GM12878 (cell line): ENCODE results near the gene SLC11A1. TPM values are rescaled to one million over a fixed set of nuclear protein-coding genes. Genes with fewer than 3 reads are reported as not detected.

ENCODE experiments used
- ATAC-seq: fragments of 200-7000 bp; cut with Tn5 transposase; 3 replicates; pipeline ENCODE4 v1.9.1; 2020; ENCODE audit warnings: mild to moderate bottlenecking, moderate library complexity
- BruUV-seq: library from RNA; stranded (reverse); fragments of 400-500 nt; replicated peaks from 2 replicates; lab custom pipeline; 2021; lab: Mats Ljungman, UMichigan
- CTCF ChIA-PET: fragments of 300-600 bp; sonication (Branson Sonifier 250); formaldehyde crosslinking; extraction: SDS; loops from one replicate; lab custom pipeline; 2021; ENCODE audit warnings: inconsistent platforms; lab: Yijun Ruan, JAX
- POLR2A ChIA-PET: fragments of 350-600 bp; formaldehyde crosslinking; extraction: SDS; loops from one replicate; lab custom pipeline; 2021; ENCODE audit warnings: inconsistent platforms; lab: Charles Lee
- RAD21 ChIA-PET: fragments of 300-600 bp; sonication (Branson Sonifier 250); formaldehyde crosslinking; loops from one replicate; lab custom pipeline; 2023; ENCODE audit warnings: antibody characterized with exemption; ENCODE audit not compliant: unreplicated experiment; lab: Charles Lee
- SMC1A ChIA-PET: fragments of 300-600 bp; sonication (Branson Sonifier 250); formaldehyde crosslinking; loops from one replicate; lab custom pipeline; 2023; ENCODE audit not compliant: unreplicated experiment, uncharacterized antibody; lab: Charles Lee
- DNase-seq: peaks from one replicate; pipeline ENCODE4 v3.0.0-alpha.2; 2011; ENCODE audit warnings: low read depth, low spot score
- FAIRE-seq: peaks from 3 replicates; lab custom pipeline; 2011; peaks lifted over from hg19 to GRCh38; lab: Jason Lieb, UNC
- H2AFZ ChIP-seq: 2 replicates; pipeline ENCODE4 v1.6.0; 2011; ENCODE audit warnings: low read depth, low read length, control low read depth; ENCODE audit not compliant: control insufficient read depth
- H3K27ac ChIP-seq: 2 replicates; pipeline ENCODE4 v1.5.1; 2011; ENCODE audit warnings: control low read depth; ENCODE audit not compliant: control insufficient read depth, insufficient read depth
- H3K27me3 ChIP-seq, 2 experiments: replicated peaks in 1 of 2; 2 replicates each; pipeline versions ENCODE4 v1.6.0 to v1.6.1; 2011; ENCODE audit warnings: low read length in 1 of 2; ENCODE audit not compliant: control insufficient read depth in 2 of 2, insufficient read depth in 2 of 2
- H3K36me3 ChIP-seq, 2 experiments: 2 replicates each; pipeline ENCODE4 v1.5.1; 2011; ENCODE audit warnings: low read length in 1 of 2; ENCODE audit not compliant: control insufficient read depth in 2 of 2, insufficient read depth in 2 of 2
- H3K4me1 ChIP-seq: 2 replicates; pipeline ENCODE4 v1.6.1; 2011; ENCODE audit warnings: mild to moderate bottlenecking, low read length, moderate library complexity, mixed read lengths; ENCODE audit not compliant: control insufficient read depth, insufficient read depth
- H3K4me2 ChIP-seq: 2 replicates; pipeline ENCODE4 v1.6.0; 2011; ENCODE audit warnings: control low read depth; ENCODE audit not compliant: control insufficient read depth, insufficient read depth
- H3K4me3 ChIP-seq: fragments of 200-600 bp; sonication (generic); 2 replicates; pipeline ENCODE4 v1.5.1; 2016
- H3K79me2 ChIP-seq: 2 replicates; pipeline ENCODE4 v1.6.0; 2011; ENCODE audit warnings: low read length; ENCODE audit not compliant: control insufficient read depth, insufficient read depth
- H3K9ac ChIP-seq: 2 replicates; pipeline ENCODE4 v1.8.0; 2011; ENCODE audit warnings: low read length, control low read depth, mixed read lengths; ENCODE audit not compliant: control insufficient read depth, insufficient read depth
- H3K9me3 ChIP-seq: replicated peaks from 3 replicates; pipeline ENCODE4 v1.5.1; 2011; ENCODE audit warnings: mild to moderate bottlenecking, low read length; ENCODE audit not compliant: control insufficient read depth, insufficient read depth
- H4K20me1 ChIP-seq: 2 replicates; pipeline ENCODE4 v1.6.0; 2011; ENCODE audit not compliant: control insufficient read depth, insufficient read depth
- BHLHE40 ChIP-seq, 2 experiments: fragments of 450-650 bp in 1 of 2; IDR thresholded peaks; 2 replicates each; pipeline ENCODE4 v1.6.1; 2011 to 2017; ENCODE audit warnings: low read depth in 2 of 2, borderline replicate concordance in 1 of 2, improper control_type of control experiment in 1 of 2, low read length in 1 of 2, mild to moderate bottlenecking in 1 of 2
- CREM ChIP-seq: IDR thresholded peaks from 2 replicates; pipeline ENCODE4 v1.6.1; 2014; ENCODE audit warnings: antibody characterized with exemption, low read depth
- DPF2 ChIP-seq: fragments of 450-650 bp; IDR thresholded peaks from 2 replicates; pipeline ENCODE4 v1.6.1; 2017; ENCODE audit warnings: mild to moderate bottlenecking
- EP300 ChIP-seq, 2 experiments: fragments of 150-350 bp in 1 of 2; IDR thresholded peaks; 2 replicates each; pipeline ENCODE4 v1.6.1; 2011 to 2012; ENCODE audit warnings: low read depth in 2 of 2, low read length in 2 of 2, borderline replicate concordance in 1 of 2, improper control_type of control experiment in 1 of 2, inconsistent platforms in 1 of 2; ENCODE audit not compliant: control insufficient read depth in 1 of 2
- EZH2 ChIP-seq: IDR thresholded peaks from 2 replicates; pipeline ENCODE4 v1.6.1; 2012; ENCODE audit warnings: low read depth, mild to moderate bottlenecking, control low read depth, inconsistent platforms, low read length, borderline replicate concordance; ENCODE audit not compliant: control insufficient read depth
- FOS ChIP-seq: IDR thresholded peaks from 3 replicates; pipeline ENCODE4 v1.6.1; 2011; ENCODE audit warnings: borderline replicate concordance; ENCODE audit not compliant: insufficient read length; ENCODE audit errors: extremely low read depth
- GABPA ChIP-seq: IDR thresholded peaks from 2 replicates; pipeline ENCODE4 v1.6.1; 2014; ENCODE audit warnings: antibody characterized with exemption, low read depth, mild to moderate bottlenecking, inconsistent platforms
- MAX ChIP-seq: IDR thresholded peaks from 2 replicates; pipeline ENCODE4 v1.6.1; 2012; ENCODE audit warnings: low read depth, low read length, improper control_type of control experiment
- MEF2B ChIP-seq: fragments of 450-650 bp; IDR thresholded peaks from 2 replicates; pipeline ENCODE4 v1.6.1; 2018; ENCODE audit warnings: mild to moderate bottlenecking, moderate library complexity; ENCODE audit not compliant: partially characterized antibody, poor library complexity, severe bottlenecking
- MLLT1 ChIP-seq: fragments of 450-650 bp; IDR thresholded peaks from 2 replicates; pipeline ENCODE4 v1.6.1; 2016; ENCODE audit warnings: mild to moderate bottlenecking
- MTA2 ChIP-seq: fragments of 450-650 bp; IDR thresholded peaks from 2 replicates; pipeline ENCODE4 v1.6.1; 2016; ENCODE audit warnings: low read depth, mild to moderate bottlenecking, moderate library complexity
- PAX5 ChIP-seq: IDR thresholded peaks from 2 replicates; pipeline ENCODE4 v1.6.1; 2011; ENCODE audit warnings: low read depth, low read length, borderline replicate concordance
- POLR2AphosphoS2 ChIP-seq: IDR thresholded peaks from 2 replicates; pipeline ENCODE4 v1.6.1; 2011; ENCODE audit warnings: low read depth, mild to moderate bottlenecking, low read length, improper control_type of control experiment, moderate library complexity
- RAD21 ChIP-seq: IDR thresholded peaks from 2 replicates; pipeline ENCODE4 v1.6.1; 2011; ENCODE audit warnings: mild to moderate bottlenecking, low read depth, low read length, moderate library complexity; ENCODE audit not compliant: insufficient read depth
- SMAD5 ChIP-seq: IDR thresholded peaks from 2 replicates; pipeline ENCODE4 v1.6.1; 2016; ENCODE audit warnings: antibody characterized with exemption, low read depth
- SRF ChIP-seq, 2 experiments: IDR thresholded peaks; 2 replicates each; pipeline ENCODE4 v1.6.1; 2011; ENCODE audit warnings: low read depth in 2 of 2, low read length in 2 of 2, mild to moderate bottlenecking in 1 of 2, moderate library complexity in 1 of 2
- STAT1 ChIP-seq: fragments of 450-650 bp; conservative IDR thresholded peaks from 2 replicates; pipeline ENCODE4 v1.6.1; 2014; ENCODE audit warnings: antibody characterized with exemption, mild to moderate bottlenecking
- TCF12 ChIP-seq: IDR thresholded peaks from 2 replicates; pipeline ENCODE4 v1.6.1; 2011; ENCODE audit warnings: low read depth, mild to moderate bottlenecking, low read length
- TCF3 ChIP-seq: IDR thresholded peaks from 2 replicates; pipeline ENCODE4 v1.6.1; 2012; ENCODE audit warnings: low read depth, mild to moderate bottlenecking, low read length, borderline replicate concordance; ENCODE audit not compliant: insufficient read depth
- ZNF217 ChIP-seq: fragments of 450-650 bp; IDR thresholded peaks from 2 replicates; pipeline ENCODE4 v1.6.1; 2017; ENCODE audit warnings: antibody characterized with exemption, mild to moderate bottlenecking
- WGBS: methylation state at CpG from one replicate; pipeline ENCODE4 v1.1.6; 2016; ENCODE audit warnings: low lambda C conversion rate; ENCODE audit not compliant: insufficient replicate concordance, insufficient coverage; ENCODE audit errors: missing lambda C conversion rate; 5-methylcytosine and 5-hydroxymethylcytosine counted together
- in situ Hi-C: fragments of 300-500 bp; cut with MboI; formaldehyde crosslinking; loops from 9 replicates; pipeline ENCODE4 v1.14.3; 2018; ENCODE audit warnings: mixed read lengths
- intact Hi-C: fragments of 100-400 bp; cut with micrococcal nuclease; formaldehyde crosslinking; loops from one replicate; pipeline ENCODE4 v1.14.2; 2022; ENCODE audit not compliant: unreplicated experiment
- polyA plus RNA-seq, 11 experiments: library from polyadenylated mRNA; depleted of rRNA in 4 of 11; unstranded in 6 of 11; stranded (reverse) in 5 of 11; fragments of >200 nt; fragmentation: Nextera tagmentation in 4 of 11; fragmentation: Illumina TruSeq in 1 of 11; extraction: Ambion mirVana in 4 of 11; extraction: Trizol in 1 of 11; gene quantifications; 1 replicate in 1 of 11; 2 replicates in 10 of 11; pipeline versions ENCODE4 v1.2.1 to v1.2.3, GENCODE V29; 2011 to 2016; ENCODE audit warnings: inconsistent platforms in 2 of 11, missing spikeins in 2 of 11, low read depth in 1 of 11
- total RNA-seq, 4 experiments: library from RNA; depleted of rRNA in 3 of 4; stranded (reverse); fragments of >200 nt in 3 of 4; fragmentation: Illumina TruSeq in 1 of 4; extraction: Trizol in 1 of 4; gene quantifications; 2 replicates each; pipeline versions ENCODE4 v1.2.1 to v1.2.3, GENCODE V29; 2013 to 2021

SLC11A1 gene
- total and polyA plus RNA-seq, 10 of the 15 experiments (the other 5 are each of a cell fraction or from before 2014, with no cell fraction given): 0.03 to 0.38 (median 0.12) TPM

GRCh38 chr2:218396688-218397462, 14.8 kb downstream of the SLC11A1 start:
- H3K4me1 ChIP-seq: peaks cover 32% of the 10 kb centered on the region
- WGBS: under 1% methylated on average over 27 of the region's 27 CpGs
- H2AFZ ChIP-seq: peak overlapping the region; percentile 56
- RAD21 ChIA-PET: interaction anchor here (0.6 to 2.5 kb wide), 12 partner anchors 9 to 502 kb away, joined by 3 to 14 read pairs (median 4); partner anchors contain the start of genes AAMP, PNKD and SLC11A1
- intact Hi-C loops (loop anchor here (1.0 to 5.0 kb wide), 7 partner anchors 30 to 260 kb away; partner anchors contain the start of genes AAMP, ARPC2, BCS1L and CATIP), in situ Hi-C loops (loop anchor here (25.0 kb wide), 1 partner anchor 110 kb away; the partner anchor contains the start of gene TMBIM1)
- H3K36me3 ChIP-seq: peaks cover 0 to 4% of the 10 kb centered on the region in 2 experiments; a peak in 1 of 4 replicates
- H3K79me2 ChIP-seq: peaks cover 46% of the 10 kb centered on the region
- ATAC-seq (peak; percentile 2), FAIRE-seq (peak; percentile 31), DNase-seq (no peak)
- POLR2A ChIA-PET: interaction anchor here (0.7 to 2.8 kb wide), 10 partner anchors 8 to 490 kb away, joined by 3 to 19 read pairs (median 6); partner anchors contain the start of genes AAMP and WNT10A
- peak overlapping the region; percentile 89 for H3K9ac ChIP-seq
- H3K9me3 ChIP-seq: no peaks in the 10 kb centered on the region
- peak overlapping the region; percentile 84 for H3K4me3 ChIP-seq
- H4K20me1 ChIP-seq: peaks cover 4% of the 10 kb centered on the region; the same call in 1 of the 2 replicates
- BruUV-seq: no TSS peak
- no peaks in the 10 kb centered on the region for H3K27me3 ChIP-seq
- H3K27ac ChIP-seq: peak overlapping the region; percentile 96
- H3K4me2 ChIP-seq: peak overlapping the region; percentile 100
- CTCF ChIA-PET: interaction anchor here (0.6 to 4.9 kb wide), 14 partner anchors 8 to 174 kb away, joined by 3 to 34 read pairs (median 4); partner anchors contain the start of gene TMBIM1
- SMC1A ChIA-PET: interaction anchor here (0.6 to 2.3 kb wide), 11 partner anchors 64 to 124 kb away, joined by 3 to 8 read pairs (median 3); no protein-coding TSS in a partner anchor
- TF ChIP-seq TCF12 (peak; percentile 71), MLLT1 (peak; percentile 10; the same call in 1 of the 2 replicates), MTA2 (peak; percentile 8; the same call in 1 of the 2 replicates), ZNF217 (0 out of 2 replicates have a peak, but pooled peaks have one; percentile 20), MAX (peak; percentile 25; the same call in 1 of the 2 replicates), TCF3 (0 out of 2 replicates have a peak, but pooled peaks have one; percentile 58), GABPA (no peak), POLR2AphosphoS2 (peak; percentile 19; the same call in 1 of the 2 replicates), EZH2 (no peak), SRF (IDR thresholded peaks at IDR 0.05; ENCODE audit: low read depth in 2 of 2, low read length in 2 of 2) (0 out of 4 replicates have a peak, but pooled peaks of 1 of the 2 experiments have one; percentile 8), DPF2 (0 out of 2 replicates have a peak, but pooled peaks have one; percentile 39), FOS (no peak), PAX5 (0 out of 2 replicates have a peak, but pooled peaks have one; percentile 57), MEF2B (peak; percentile 16), SMAD5 (no peak), STAT1 (no peak), EP300 (IDR thresholded peaks at IDR 0.05; ENCODE audit: borderline replicate concordance in 1 of 2, control insufficient read depth in 1 of 2, low read depth in 2 of 2, low read length in 2 of 2) (0 out of 4 replicates have a peak, but pooled peaks of 1 of the 2 experiments have one; percentile 15), CREM (no peak), RAD21 (no peak), BHLHE40 (IDR thresholded peaks at IDR 0.05; ENCODE audit: borderline replicate concordance in 1 of 2, low read depth in 2 of 2, low read length in 1 of 2) (peak; percentile 67 to 88; a peak in 3 of 4 replicates)
